K562 (cell line): ENCODE data around the gene ZDHHC8. TPM values are rescaled to one million over a fixed set of nuclear protein-coding genes. Genes with fewer than 3 reads are reported as not detected.

ENCODE experiments used
- ARID3B ChIP-seq: fragments of 250-450 bp; sonication (Bioruptor Pico); IDR thresholded peaks from 2 replicates; pipeline ENCODE4 v1.4.0; 2020; ENCODE audit warnings: borderline replicate concordance
- CBX2 ChIP-seq: fragments of 200-600 bp; sonication (generic); IDR thresholded peaks from one replicate; pipeline ENCODE4 v1.6.1; 2012; ENCODE audit warnings: mild to moderate bottlenecking, low read length, inconsistent platforms; ENCODE audit not compliant: insufficient read depth, poor library complexity, severe bottlenecking
- CEBPZ ChIP-seq: fragments of 150-350 bp; IDR thresholded peaks from 2 replicates; pipeline ENCODE4 v1.6.1; 2014; ENCODE audit warnings: low read depth, mild to moderate bottlenecking, low read length, borderline replicate concordance
- CREBBP ChIP-seq: IDR thresholded peaks from one replicate; pipeline ENCODE4 v1.6.1; 2012; ENCODE audit warnings: low read depth, mild to moderate bottlenecking, control low read depth, inconsistent platforms, low read length
- CTBP1 ChIP-seq: fragments of 450-650 bp; IDR thresholded peaks from 2 replicates; pipeline ENCODE4 v1.6.1; 2016; ENCODE audit warnings: borderline replicate concordance
- GATAD2A ChIP-seq: fragments of 450-650 bp; IDR thresholded peaks from 2 replicates; pipeline ENCODE4 v1.6.1; 2017
- HES1 ChIP-seq: fragments of 450-650 bp; IDR thresholded peaks from 2 replicates; pipeline ENCODE4 v1.6.1; 2016; ENCODE audit warnings: low read depth, mild to moderate bottlenecking, moderate library complexity
- JUN ChIP-seq, 2 experiments: sonication (generic) in 1 of 2; formaldehyde crosslinking in 1 of 2; IDR thresholded peaks; 2 replicates each; pipeline versions ENCODE4 v1.6.1 to v1.8.0; 2012 to 2022; ENCODE audit warnings: borderline replicate concordance in 2 of 2, mild to moderate bottlenecking in 2 of 2, improper control_type of control experiment in 1 of 2, low read depth in 1 of 2, low read length in 1 of 2, missing genetic modification reagents in 1 of 2
- MAFF ChIP-seq: IDR thresholded peaks from 2 replicates; pipeline ENCODE4 v1.6.1; 2012; ENCODE audit warnings: low read length, improper control_type of control experiment
- MIER1 ChIP-seq: fragments of 450-650 bp; IDR thresholded peaks from 2 replicates; pipeline ENCODE4 v1.6.1; 2016; ENCODE audit warnings: antibody characterized with exemption, mild to moderate bottlenecking, low read depth
- MTA1 ChIP-seq: fragments of 450-650 bp; IDR thresholded peaks from 2 replicates; pipeline ENCODE4 v1.6.1; 2017; ENCODE audit warnings: borderline replicate concordance
- NFE2 ChIP-seq: IDR thresholded peaks from 2 replicates; pipeline ENCODE4 v1.6.1; 2014; ENCODE audit warnings: antibody characterized with exemption, low read depth
- NR2C2 ChIP-seq, 2 experiments: fragments of 200-800 bp in 1 of 2; sonication (Bioruptor generic) in 1 of 2; sonication (generic) in 1 of 2; formaldehyde crosslinking in 1 of 2; IDR thresholded peaks; 2 replicates each; pipeline versions ENCODE4 v1.6.1 to v1.8.0; 2016 to 2022; ENCODE audit warnings: mild to moderate bottlenecking in 1 of 2, missing compliant biosample characterization in 1 of 2, missing genetic modification characterization in 1 of 2, missing genetic modification reagents in 1 of 2
- PRPF4 ChIP-seq: fragments of 200-400 bp; formaldehyde crosslinking; IDR thresholded peaks from one replicate; pipeline ENCODE4 v1.6.1; 2017; ENCODE audit warnings: low read length, low read depth, mild to moderate bottlenecking; ENCODE audit not compliant: insufficient read depth, poor library complexity, severe bottlenecking
- RBFOX2 ChIP-seq: fragments of 200-400 bp; formaldehyde crosslinking; IDR thresholded peaks from 2 replicates; pipeline ENCODE4 v1.6.1; 2017; ENCODE audit warnings: low read depth, mild to moderate bottlenecking, low read length, moderate library complexity
- SPI1 ChIP-seq: IDR thresholded peaks from 2 replicates; pipeline ENCODE4 v1.6.1; 2011; ENCODE audit warnings: low read depth, low read length, control low read depth, borderline replicate concordance
- TEAD1 ChIP-seq, 2 experiments: fragments of 450-650 bp in 1 of 2; sonication (generic) in 1 of 2; formaldehyde crosslinking; IDR thresholded peaks; 2 replicates each; pipeline versions ENCODE4 v1.4.0 to v1.8.0; 2020 to 2022; ENCODE audit warnings: mild to moderate bottlenecking in 2 of 2, missing genetic modification reagents in 1 of 2
- XRCC4 ChIP-seq: IDR thresholded peaks from one replicate; pipeline ENCODE4 v1.6.1; 2011; ENCODE audit not compliant: insufficient read depth, insufficient read length; ENCODE audit errors: extremely low read depth
- ZFX ChIP-seq: sonication (generic); formaldehyde crosslinking; IDR thresholded peaks from 2 replicates; pipeline ENCODE4 v1.8.0; 2022; ENCODE audit warnings: mild to moderate bottlenecking, missing genetic modification reagents, moderate library complexity
- ZNF274 ChIP-seq: IDR thresholded peaks from 2 replicates; pipeline ENCODE4 v1.6.1; 2011; ENCODE audit warnings: low read depth, mild to moderate bottlenecking, low read length, moderate library complexity, borderline replicate concordance
- polyA plus RNA-seq, 8 experiments: library from polyadenylated mRNA; depleted of rRNA in 4 of 8; stranded (reverse) in 5 of 8; unstranded in 3 of 8; fragments of >200 nt; fragmentation: Nextera tagmentation in 2 of 8; fragmentation: Illumina TruSeq in 1 of 8; extraction: Ambion mirVana in 2 of 8; extraction: Trizol in 1 of 8; gene quantifications; 2 replicates each; pipeline versions ENCODE4 v1.2.1 to v1.2.3, GENCODE V29; 2011 to 2014; ENCODE audit warnings: inconsistent platforms in 1 of 8, missing spikeins in 1 of 8
- total RNA-seq, 7 experiments: library from RNA; depleted of rRNA in 6 of 7; stranded (reverse); fragments of >200 nt in 6 of 7; fragmentation: Illumina TruSeq in 2 of 7; extraction: Trizol in 2 of 7; gene quantifications; 2 replicates each; pipeline versions ENCODE4 v1.2.1 to v1.2.3, GENCODE V29; 2011 to 2021; ENCODE audit warnings: low replicate concordance in 1 of 7

Gene ZDHHC8
- total and polyA plus RNA-seq, 9 of the 15 experiments (the other 6 are each of a cell fraction or from before 2014, with no cell fraction given) = 0.04 to 109 (median 16.4) TPM

- TF ChIP-seq CEBPZ (no peak), CTBP1 (no peak), NFE2 (no peak), NR2C2 (CRISPR knock-in tag; IDR thresholded peaks at IDR 0.05) (no peak), NR2C2 (tag; IDR thresholded peaks at IDR 0.05) (no peak), TEAD1 (CRISPR knock-in tag; IDR thresholded peaks at IDR 0.05) (no peak), MTA1 (no peak), PRPF4 (no peak), JUN (IDR thresholded peaks at IDR 0.05; ENCODE audit: borderline replicate concordance, low read depth, low read length) (no peak), JUN (CRISPR knock-in tag; IDR thresholded peaks at IDR 0.05; ENCODE audit: borderline replicate concordance) (no peak), ZNF274 (peak; percentile 46; the same call in 1 of the 2 replicates), CBX2 (no peak), XRCC4 (no peak), RBFOX2 (peak; percentile 76), GATAD2A (no peak), HES1 (no peak), MAFF (no peak), ARID3B (no peak), SPI1 (no peak), MIER1 (no peak), ZFX (CRISPR knock-in tag) (no peak), CREBBP (no peak)
Measured at GRCh38 chr22:20109411-20110358, 21.9 kb upstream of the ZDHHC8 start (continued).
